ENCODE measurements around the gene SDHAF4.
"Not testable (repeated sequence)": the region's sequence is repeated elsewhere in the genome, so short reads cannot be mapped to it uniquely, and the experiment has no call there.

Gene SDHAF4

GRCh38 chr6:70566751-70567382, at the start of gene SDHAF4:
TSS of gene SDHAF4 (plus strand) at chr6:70566930. CDS start at chr6:70566941, 11 bp downstream.
- DNase-seq: peak; percentile 88

DNA sequence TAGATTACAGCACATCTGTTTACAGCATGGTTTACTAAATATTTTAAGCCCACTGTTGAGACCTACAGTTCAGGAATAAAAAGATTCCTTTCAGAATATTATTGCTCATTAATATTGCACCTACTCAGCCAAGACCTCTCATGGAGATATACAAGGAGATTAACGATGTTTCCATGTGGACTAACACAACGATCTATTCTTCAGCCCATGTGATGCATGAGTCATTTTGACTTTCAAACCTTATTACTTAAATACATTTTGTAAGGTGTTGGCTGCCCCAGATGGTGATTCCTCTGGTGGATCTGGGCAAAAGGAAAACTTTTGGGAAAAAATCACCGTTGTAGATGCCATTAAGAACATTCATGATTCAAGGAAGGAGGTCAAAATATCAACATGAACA, 48.0 kb upstream of the SDHAF4 start:
- DNase-seq: no peak

- peak; percentile 32 for DNase-seq
Measured at GRCh38 chr6:70520575-70520974, 46.2 kb upstream of the SDHAF4 start.

GRCh38 chr6:70524721-70525286, 41.9 kb upstream of the SDHAF4 start:
- no peak for DNase-seq

- no peak for DNase-seq
Measured at GRCh38 chr6:70527071-70527737, 39.5 kb upstream of the SDHAF4 start.

- DNase-seq: no peak
Measured at GRCh38 chr6:70530023-70530422, 36.7 kb upstream of the SDHAF4 start.

DNA sequence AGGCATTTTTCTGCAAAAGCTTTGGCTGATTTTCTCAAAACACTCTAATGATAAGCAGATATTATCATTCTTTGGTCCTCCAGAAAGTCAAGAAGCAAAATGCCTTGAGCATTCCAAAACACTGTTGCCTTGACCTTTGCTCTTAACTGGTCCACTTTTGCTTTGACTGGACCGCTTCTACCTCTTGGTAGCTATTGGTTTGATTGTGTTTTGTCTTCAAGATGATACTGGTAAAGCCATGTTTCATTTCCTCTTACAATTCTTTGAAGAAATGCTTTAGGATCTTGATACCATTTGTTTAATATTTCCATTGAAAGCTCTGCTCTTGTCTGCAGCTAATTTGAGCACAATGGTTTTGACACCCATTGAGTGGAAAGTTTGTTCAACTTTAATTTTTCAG, 35.6 kb upstream of the SDHAF4 start:
- no peak for DNase-seq

GRCh38 chr6:70537266-70537665, 29.5 kb upstream of the SDHAF4 start:
- no peak for DNase-seq

- no peak for DNase-seq
Measured at GRCh38 chr6:70538376-70538775, 28.4 kb upstream of the SDHAF4 start.

GRCh38 chr6:70547313-70547712, 19.4 kb upstream of the SDHAF4 start:
- DNase-seq: peak; percentile 9

DNA sequence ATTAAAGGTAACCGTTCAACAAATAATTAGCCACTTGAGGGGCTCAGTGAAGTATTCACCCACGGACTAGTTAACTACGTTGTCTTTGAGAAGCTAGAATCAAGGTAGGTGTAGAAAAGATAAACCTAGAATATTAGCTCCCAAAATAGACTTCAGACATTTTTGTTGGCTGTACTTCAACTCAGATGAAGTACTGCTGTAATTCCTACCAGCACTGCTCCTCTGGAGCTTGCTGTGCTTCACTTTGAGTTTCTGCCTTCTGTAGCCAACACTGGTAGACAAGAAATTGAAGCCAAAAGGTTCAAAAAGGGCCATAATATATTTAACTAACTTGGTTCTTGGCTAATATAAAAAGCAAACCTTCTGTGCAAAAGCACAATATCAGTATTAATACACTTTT, 18.8 kb upstream of the SDHAF4 start:
- DNase-seq: no peak

DNA sequence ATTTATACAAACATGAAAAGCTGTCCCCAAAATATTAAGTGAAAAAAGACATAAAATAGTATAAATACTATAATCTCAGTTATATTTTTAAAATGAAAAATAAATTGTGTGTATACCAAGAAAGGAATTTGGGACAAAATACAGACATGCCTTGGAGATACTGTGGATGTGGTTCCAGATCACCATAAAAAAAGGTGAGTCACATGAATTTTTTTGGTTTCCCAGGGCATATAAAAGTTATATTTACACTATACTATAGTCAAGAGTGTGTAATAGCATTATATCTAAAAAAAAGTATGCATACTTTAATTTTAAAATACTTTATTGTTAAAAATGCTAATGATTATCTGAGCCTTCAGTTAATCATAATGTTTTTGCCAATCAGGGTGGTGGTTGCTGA, 17.4 kb upstream of the SDHAF4 start:
- no peak for DNase-seq

DNA sequence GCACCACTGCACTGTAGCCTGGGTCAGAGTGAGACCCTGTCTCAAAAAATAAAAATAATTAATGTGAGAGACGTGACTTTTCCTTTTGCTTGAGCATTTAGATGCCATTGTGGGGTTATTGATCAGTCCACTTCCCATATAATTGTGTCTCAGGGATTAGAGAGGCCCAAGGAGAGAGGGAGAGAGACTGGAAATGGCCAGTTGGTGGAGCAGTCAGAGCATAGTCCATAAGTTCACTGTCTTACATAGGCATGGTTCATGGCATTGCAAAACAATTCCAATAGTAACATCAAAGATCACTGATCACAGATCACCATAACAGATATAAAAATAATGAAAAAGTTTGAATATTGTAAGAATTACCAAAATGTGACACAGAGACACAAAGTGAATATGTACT, 15.2 kb upstream of the SDHAF4 start:
- DNase-seq: no peak

DNA sequence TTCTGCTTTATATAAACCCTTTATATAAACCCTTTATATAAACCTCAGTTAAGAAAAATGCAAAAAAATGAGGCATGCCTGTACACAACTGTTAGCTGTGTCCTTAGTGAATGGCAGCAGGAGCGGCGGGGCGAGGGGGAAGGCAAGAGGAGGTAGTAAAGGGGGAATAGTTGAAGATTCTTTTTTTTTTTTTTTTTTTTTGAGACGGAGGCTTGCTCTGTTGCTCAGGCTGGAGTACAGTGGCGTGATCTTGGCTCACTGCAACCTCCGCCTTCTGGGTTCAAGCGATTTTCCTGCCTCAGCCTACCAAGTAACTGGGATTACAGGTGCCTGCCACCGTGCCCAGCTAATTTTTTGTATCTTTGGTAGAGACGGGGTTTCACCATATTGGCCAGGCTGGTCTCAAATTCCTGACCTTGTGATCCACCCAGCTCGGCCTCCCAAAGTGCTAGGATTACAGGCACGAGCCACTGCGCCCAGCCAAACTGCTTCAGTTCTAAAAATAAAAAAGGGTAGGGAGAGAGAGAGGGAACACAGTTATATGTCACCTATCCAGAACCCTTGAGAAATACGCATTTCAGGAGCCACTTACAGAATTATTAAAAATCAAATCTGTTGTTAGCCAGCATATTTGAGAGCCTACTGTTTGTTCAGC, 14.3 kb upstream of the SDHAF4 start:
- not testable (repeated sequence) for DNase-seq

DNA sequence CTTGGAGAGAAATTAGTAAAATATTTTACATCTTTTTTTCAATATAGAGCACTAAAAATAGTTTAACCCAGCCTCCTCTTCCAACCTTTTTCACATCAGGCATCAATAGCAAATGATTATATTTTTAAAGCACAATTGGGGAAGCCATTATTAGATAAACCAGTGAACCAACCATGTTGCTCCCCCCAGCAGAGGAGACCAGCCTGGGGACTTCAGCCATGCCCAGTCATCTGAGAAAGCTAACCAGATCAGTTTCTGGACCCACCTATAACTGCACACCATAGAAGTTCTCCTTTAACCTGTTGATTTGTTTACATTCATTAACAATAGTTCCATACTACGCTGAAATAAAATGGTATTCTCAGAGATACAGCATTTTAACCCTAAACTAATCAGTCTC, 13.8 kb upstream of the SDHAF4 start:
- no peak for DNase-seq

DNA sequence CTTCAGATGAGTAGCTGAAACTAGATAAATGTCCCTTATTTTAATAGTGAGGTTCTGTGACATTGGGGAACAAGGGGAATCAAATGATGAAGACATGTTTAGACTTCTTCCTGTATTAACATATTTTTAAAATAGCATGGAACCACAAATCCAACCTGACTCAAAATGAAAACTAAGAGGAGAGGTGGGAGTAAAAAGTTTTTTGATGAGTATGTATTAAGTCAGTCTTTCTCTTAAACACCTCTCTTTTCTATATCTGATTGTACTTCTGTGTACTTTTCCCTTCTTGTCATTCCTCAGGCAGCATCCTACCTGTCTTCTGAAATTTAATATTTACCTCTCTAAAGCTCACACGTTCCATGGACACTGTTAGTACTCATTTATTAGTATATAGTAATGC, 8.7 kb upstream of the SDHAF4 start:
- DNase-seq: no peak

DNA sequence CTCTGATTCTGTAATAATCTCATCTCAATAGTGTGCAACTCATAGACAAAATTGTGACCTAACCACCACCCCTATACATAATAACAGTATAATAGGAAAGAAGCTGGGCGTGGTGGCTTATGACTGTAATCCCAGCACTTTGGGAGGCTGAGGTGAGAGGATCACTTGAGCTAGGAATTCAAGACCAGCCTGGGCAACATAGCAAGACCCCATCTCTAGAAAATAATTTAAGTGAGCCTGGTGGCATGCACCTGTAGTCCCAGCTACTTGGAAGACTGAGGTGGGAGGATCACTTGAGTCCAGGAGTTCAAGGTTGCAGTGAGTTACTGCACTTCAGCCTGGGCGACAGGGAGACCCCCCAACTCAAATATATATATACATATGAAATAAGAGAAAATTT, 4.3 kb upstream of the SDHAF4 start:
- DNase-seq: not testable (repeated sequence)

DNA sequence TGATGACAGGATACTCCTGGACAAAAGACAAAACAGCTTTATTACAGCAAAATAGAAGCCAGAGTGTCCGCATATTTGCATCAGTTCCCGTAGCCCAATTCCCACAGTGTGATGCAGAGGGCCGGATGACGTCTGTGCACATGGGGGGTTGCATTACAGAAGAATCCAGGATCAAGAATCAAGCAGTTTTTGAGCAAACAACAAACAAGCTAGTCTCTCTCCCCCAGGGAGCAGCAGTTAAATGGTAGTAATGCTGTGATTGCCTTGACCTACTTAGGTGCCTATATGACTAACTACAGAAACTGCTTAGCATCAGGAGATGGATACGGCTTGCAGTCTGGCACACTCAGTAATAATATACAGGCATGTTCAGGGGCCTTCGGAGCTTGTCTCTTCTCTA, 3.2 kb upstream of the SDHAF4 start:
- no peak for DNase-seq

GRCh38 chr6:70574643-70575042, 7.9 kb downstream of the SDHAF4 start:
- DNase-seq: no peak

DNA sequence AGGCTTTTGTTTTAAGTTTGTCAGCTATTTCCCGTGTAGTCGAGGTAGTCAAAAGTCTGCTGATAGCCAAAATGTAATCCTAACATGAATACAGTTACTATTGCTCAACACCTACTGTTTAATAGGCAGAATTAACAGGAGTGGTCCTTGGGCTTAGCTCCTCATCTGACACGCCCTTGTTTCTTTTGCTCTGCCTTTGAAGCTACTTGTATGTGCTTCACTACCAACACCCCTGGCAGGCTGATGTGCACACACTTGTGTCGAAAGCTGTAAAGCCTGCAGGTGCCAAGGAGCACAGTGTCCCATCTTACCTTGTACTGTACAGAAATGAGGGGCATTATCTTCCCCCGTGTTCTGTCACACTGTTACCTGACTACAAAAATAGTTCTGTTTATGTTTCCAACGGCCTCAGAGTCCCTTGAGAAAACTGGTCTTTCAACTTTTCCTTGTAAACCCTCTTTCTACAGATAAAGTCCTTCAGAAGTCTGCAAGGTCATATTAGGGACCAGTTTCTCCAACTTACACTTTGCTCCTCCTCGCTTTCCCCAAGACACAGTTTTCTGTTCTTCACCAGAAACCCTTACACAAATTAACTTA, 9.3 kb downstream of the SDHAF4 start:
- no peak for DNase-seq

GRCh38 chr6:70586114-70586513, 19.4 kb downstream of the SDHAF4 start:
- no peak for DNase-seq

DNA sequence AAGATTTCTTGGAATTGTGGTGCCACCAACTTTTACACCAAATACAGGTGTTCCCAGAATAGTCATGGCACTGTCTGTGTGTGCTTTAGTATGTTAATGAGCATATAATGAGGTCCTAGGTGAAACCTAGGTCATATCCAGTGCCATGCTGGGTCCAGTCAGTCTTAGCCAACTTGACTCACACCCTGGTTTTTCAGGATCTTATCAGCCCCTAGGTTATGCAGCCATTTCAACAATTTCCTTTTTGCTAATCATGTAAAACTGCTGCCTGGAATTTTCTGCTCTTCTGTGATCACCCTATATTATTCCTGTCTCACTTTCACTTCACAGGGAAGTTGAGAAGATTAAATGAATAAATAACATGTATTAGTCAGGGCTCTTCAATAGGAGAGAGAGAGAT, 23.7 kb downstream of the SDHAF4 start:
- DNase-seq: no peak

DNA sequence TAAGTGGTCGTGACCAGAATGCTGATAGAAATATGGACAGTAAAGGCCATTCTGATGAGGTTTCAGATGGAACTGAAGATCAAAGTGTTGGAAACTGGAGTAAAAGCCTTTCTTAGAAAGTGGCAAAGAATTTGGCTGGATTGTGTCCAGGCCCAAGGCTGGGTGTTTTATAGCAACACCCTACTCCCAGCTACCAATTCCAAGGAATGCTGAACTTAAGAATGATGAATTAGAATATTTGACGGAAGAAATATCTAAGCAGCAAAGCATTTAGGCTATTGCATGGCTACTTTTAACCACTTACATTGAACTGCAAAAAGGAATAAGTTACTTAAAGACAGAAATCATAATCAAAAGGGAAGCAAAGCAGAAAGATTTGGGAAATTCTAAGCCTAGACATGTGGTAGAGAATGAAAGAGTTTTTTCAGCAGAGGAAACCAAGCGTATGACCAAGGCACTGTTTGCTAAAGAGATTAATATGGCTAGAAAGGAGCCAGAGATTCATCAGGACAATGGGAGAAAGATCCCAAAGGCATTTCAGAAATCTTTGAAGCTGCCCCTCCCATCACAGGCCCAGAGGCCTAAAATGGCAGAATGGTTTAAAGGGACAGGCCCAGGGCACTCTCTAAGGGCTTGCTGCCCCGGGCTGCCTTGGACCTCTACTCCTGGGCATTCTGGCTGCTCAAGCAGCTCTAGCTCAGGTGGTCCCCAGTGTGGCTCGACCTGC, 25.8 kb downstream of the SDHAF4 start:
- no peak for DNase-seq
